ENCODE data around the gene DNAH14. TPM values are rescaled to one million over a fixed set of nuclear protein-coding genes. Genes with fewer than 3 reads are reported as not detected.

The DNAH14 gene
- total RNA-seq, 2 donors from 2014 or later = 36.6 to 41.6 TPM

DNA sequence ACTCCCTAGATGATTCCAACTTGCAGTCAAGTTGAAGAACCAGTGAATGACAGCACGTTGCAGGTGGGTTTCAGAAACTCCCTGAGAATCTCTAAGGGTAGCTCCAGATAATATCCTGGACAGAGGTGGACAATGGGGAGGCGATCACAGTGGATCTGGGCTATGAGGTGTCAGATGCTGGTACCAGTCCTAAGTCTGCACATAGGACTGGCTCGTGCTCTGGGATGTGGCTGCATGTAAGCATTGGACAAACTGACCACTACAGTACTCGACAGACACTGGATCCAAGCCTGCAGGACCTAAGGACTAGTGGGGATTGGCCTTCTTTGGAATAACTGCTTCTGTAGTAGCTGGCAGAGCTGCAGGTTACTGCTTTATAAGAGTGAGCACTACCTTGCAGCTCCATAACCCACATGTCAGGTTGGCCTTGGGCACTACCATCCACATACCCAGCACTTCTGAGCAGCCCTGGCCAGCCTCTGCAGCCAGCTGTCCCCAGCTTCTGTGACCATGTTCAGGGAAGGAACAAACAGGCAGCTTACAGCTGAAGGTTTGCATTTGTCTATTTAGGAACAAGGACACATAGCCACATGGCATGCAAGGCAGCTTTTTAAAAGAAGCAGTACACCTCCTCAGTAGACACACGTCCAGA is 33.2 kb upstream of the DNAH14 start:
- Mint-ChIP-seq H3K9me3 (peaks cover 20% of the 10 kb centered on the region), H3K27me3 (ENCODE audit: insufficient read depth) (peaks cover 4% of the 10 kb centered on the region), H3K27ac (no peak overlapping the region), H3K4me3 (no peak overlapping the region), H3K4me1 (no peaks in the 10 kb centered on the region), H3K36me3 (ENCODE audit: low read depth) (peaks cover 3% of the 10 kb centered on the region)
- Histone ChIP-seq H3K4me1 (ENCODE audit: control insufficient read depth, insufficient read depth, low read length) (no peaks in the 10 kb centered on the region), H3K4me3 (ENCODE audit: low read length) (no peak overlapping the region), H3K9me3 (ENCODE audit: control insufficient read depth, low read length) (peaks cover 19% of the 10 kb centered on the region), H3K27me3 (ENCODE audit: control insufficient read depth, insufficient read depth, low read length, poor library complexity, severe bottlenecking) (peaks cover 10% of the 10 kb centered on the region), H3K36me3 (ENCODE audit: control insufficient read depth, insufficient read depth, low read length) (no peaks in the 10 kb centered on the region), H3K9ac (ENCODE audit: extremely low read depth, low read length, poor library complexity, severe bottlenecking) (no peak overlapping the region), H3K27ac (ENCODE audit: low read depth, low read length) (no peak overlapping the region)
- TF ChIP-seq, protein P1, sequence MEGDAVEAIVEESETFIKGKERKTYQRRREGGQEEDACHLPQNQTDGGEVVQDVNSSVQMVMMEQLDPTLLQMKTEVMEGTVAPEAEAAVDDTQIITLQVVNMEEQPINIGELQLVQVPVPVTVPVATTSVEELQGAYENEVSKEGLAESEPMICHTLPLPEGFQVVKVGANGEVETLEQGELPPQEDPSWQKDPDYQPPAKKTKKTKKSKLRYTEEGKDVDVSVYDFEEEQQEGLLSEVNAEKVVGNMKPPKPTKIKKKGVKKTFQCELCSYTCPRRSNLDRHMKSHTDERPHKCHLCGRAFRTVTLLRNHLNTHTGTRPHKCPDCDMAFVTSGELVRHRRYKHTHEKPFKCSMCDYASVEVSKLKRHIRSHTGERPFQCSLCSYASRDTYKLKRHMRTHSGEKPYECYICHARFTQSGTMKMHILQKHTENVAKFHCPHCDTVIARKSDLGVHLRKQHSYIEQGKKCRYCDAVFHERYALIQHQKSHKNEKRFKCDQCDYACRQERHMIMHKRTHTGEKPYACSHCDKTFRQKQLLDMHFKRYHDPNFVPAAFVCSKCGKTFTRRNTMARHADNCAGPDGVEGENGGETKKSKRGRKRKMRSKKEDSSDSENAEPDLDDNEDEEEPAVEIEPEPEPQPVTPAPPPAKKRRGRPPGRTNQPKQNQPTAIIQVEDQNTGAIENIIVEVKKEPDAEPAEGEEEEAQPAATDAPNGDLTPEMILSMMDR (conservative IDR thresholded peaks at IDR 0.05) = no peak
- DNase-seq = no peak
- 88% methylated on average over 4 to 5 of the region's 5 CpGs for WGBS, 2 experiments (ENCODE audit: insufficient coverage in 1 of 2, insufficient read length in 1 of 2)

DNA sequence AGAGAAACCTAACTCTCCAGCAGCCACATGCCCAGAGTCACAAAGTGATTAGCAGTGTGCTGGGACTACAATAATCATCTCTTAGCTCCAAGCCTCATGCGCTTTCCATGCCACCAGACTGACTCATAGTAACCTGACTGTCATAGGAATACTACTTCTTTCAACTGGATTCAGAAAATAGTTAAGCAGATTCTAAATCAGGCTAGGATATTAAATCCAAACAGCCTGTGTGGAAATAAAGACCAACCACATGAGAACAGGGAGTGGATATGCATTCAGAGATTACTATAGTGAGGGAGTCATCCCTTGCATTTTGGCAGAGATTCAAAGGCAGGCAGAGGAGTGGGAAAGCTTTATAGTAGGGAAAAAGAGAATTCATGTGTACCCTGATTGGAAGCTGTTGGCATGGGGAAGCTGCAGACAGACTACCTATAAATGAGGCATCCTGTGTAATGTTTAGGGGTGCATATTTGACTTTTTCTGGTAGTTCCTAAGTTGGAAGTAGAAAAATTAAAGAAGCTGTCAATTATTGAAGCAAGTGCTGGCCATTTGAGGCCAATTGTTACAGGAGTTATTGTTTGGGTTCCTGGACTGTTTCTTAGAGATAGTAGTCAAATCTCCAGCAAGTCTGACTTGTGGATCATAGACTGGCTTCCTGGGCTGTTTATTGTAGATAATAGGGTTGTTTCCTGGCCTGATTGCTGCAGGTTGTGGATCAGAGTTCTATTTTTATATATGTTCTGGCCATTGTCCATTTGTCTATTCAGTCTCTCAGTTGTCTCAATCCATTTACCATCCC is 31.7 kb upstream of the DNAH14 start:
- H3K27me3 Mint-ChIP-seq (ENCODE audit: insufficient read depth) = peaks cover 12% of the 10 kb centered on the region
- peaks cover 3% of the 10 kb centered on the region for H3K36me3 Mint-ChIP-seq (ENCODE audit: low read depth)
- no peak overlapping the region for H3K27ac ChIP-seq (ENCODE audit: low read depth, low read length)
- WGBS, 2 experiments (ENCODE audit: insufficient coverage in 1 of 2, insufficient read length in 1 of 2) = 91% methylated on average over 1 of the region's 1 CpG; no CpG with 5 or more reads in 1 of the 2 experiments
- H3K4me3 Mint-ChIP-seq = no peak overlapping the region
- no peak overlapping the region for H3K4me3 ChIP-seq (ENCODE audit: low read length)
- no peak overlapping the region for H3K27ac Mint-ChIP-seq
- no peak overlapping the region for H3K9ac ChIP-seq (ENCODE audit: extremely low read depth, low read length, poor library complexity, severe bottlenecking)
- H3K36me3 ChIP-seq (ENCODE audit: control insufficient read depth, insufficient read depth, low read length) = no peaks in the 10 kb centered on the region
- TF ChIP-seq, protein P1 (conservative IDR thresholded peaks at IDR 0.05) = no peak
- peaks cover 25% of the 10 kb centered on the region for H3K27me3 ChIP-seq (ENCODE audit: control insufficient read depth, insufficient read depth, low read length, poor library complexity, severe bottlenecking)
- DNase-seq = no peak
- H3K4me1 Mint-ChIP-seq = no peaks in the 10 kb centered on the region
- H3K9me3 Mint-ChIP-seq = peaks cover 20% of the 10 kb centered on the region
- H3K9me3 ChIP-seq (ENCODE audit: control insufficient read depth, low read length) = peaks cover 19% of the 10 kb centered on the region
- no peaks in the 10 kb centered on the region for H3K4me1 ChIP-seq (ENCODE audit: control insufficient read depth, insufficient read depth, low read length)

DNA sequence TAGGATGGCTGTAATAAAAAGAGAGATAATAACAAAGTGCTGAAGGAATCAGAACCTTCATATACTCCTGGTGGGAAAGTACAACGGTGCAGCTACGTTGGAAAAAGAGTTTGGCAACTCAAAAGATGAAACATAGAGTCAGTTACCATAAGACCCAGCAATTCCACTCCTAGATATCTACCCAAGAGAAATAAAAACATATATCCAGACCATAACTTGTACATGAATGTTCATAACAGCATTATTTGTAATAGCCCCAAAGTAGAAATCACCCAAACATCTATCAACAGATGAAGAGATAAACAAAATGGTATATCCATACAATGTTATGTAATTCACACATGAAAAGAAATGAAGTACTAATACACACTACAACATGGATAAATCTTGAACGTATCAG is 30.5 kb upstream of the DNAH14 start:
- H3K4me3 Mint-ChIP-seq = no peak overlapping the region
- H3K27me3 Mint-ChIP-seq (ENCODE audit: insufficient read depth) = peaks cover 13% of the 10 kb centered on the region
- no peak overlapping the region for H3K27ac Mint-ChIP-seq
- Histone ChIP-seq H3K27ac (ENCODE audit: low read depth, low read length) (no peak overlapping the region), H3K9me3 (ENCODE audit: control insufficient read depth, low read length) (peaks cover 19% of the 10 kb centered on the region), H3K4me3 (ENCODE audit: low read length) (no peak overlapping the region), H3K9ac (ENCODE audit: extremely low read depth, low read length, poor library complexity, severe bottlenecking) (no peak overlapping the region), H3K4me1 (ENCODE audit: control insufficient read depth, insufficient read depth, low read length) (no peaks in the 10 kb centered on the region), H3K36me3 (ENCODE audit: control insufficient read depth, insufficient read depth, low read length) (no peaks in the 10 kb centered on the region), H3K27me3 (ENCODE audit: control insufficient read depth, insufficient read depth, low read length, poor library complexity, severe bottlenecking) (peaks cover 29% of the 10 kb centered on the region)
- WGBS, 2 experiments (ENCODE audit: insufficient coverage in 1 of 2, insufficient read length in 1 of 2) = 93 to 100% methylated on average over 1 to 3 of the region's 3 CpGs
- H3K4me1 Mint-ChIP-seq = no peaks in the 10 kb centered on the region
- no peak for DNase-seq
- peaks cover 20% of the 10 kb centered on the region for H3K9me3 Mint-ChIP-seq
- H3K36me3 Mint-ChIP-seq (ENCODE audit: low read depth) = peaks cover 3% of the 10 kb centered on the region
- TF ChIP-seq, protein P1 (conservative IDR thresholded peaks at IDR 0.05) = no peak
